Left cardiac atrium (tissue), 4 donors: ENCODE measurements around the gene CDYL2. TPM values are rescaled to one million over a fixed set of nuclear protein-coding genes. Genes with fewer than 3 reads are reported as not detected.

Experiments used
- ATAC-seq, 2 donors: fragments of 200-7000 bp; cut with Tn5 transposase; one replicate each; pipeline ENCODE4 v1.9.1; 2020; ENCODE audit warnings: mild to moderate bottlenecking in 2 of 2, moderate library complexity in 2 of 2
- DNase-seq: peaks from one replicate; pipeline ENCODE4 v3.0.0-alpha.2; 2020
- intact Hi-C, 2 donors: fragments of 100-400 bp; cut with DNase I; formaldehyde crosslinking; loops; one replicate each; pipeline versions ENCODE4 v1.14.1 to v1.15.1; 2022 to 2023
- total RNA-seq, 2 donors: library from RNA; stranded (reverse); fragmentation: NEBNext Ultra II Directional; extraction: Animal tissue kit (Norgen Biotek cat#: 25700); gene quantifications; one replicate each; pipeline ENCODE4 v1.2.1, GENCODE V29; 2021
- donor health status: DM: no; HTN: yes; CAD: no.
- donor health status: DM: no; HTN: yes; CAD: no; lungs with severe emphysema.
- donor health status: DM: yes; HTN: yes; CAD: no.
- donor health status: Dilated cardiomyopathy.

CDYL2 gene
- total RNA-seq, 2 donors from 2014 or later: 6.7 to 7.1 TPM

- DNase-seq (no peak), ATAC-seq (no peak)
- intact Hi-C loops: no loop called here
Observed at GRCh38 chr16:80719573-80719972, 84.8 kb downstream of the CDYL2 start.

DNA sequence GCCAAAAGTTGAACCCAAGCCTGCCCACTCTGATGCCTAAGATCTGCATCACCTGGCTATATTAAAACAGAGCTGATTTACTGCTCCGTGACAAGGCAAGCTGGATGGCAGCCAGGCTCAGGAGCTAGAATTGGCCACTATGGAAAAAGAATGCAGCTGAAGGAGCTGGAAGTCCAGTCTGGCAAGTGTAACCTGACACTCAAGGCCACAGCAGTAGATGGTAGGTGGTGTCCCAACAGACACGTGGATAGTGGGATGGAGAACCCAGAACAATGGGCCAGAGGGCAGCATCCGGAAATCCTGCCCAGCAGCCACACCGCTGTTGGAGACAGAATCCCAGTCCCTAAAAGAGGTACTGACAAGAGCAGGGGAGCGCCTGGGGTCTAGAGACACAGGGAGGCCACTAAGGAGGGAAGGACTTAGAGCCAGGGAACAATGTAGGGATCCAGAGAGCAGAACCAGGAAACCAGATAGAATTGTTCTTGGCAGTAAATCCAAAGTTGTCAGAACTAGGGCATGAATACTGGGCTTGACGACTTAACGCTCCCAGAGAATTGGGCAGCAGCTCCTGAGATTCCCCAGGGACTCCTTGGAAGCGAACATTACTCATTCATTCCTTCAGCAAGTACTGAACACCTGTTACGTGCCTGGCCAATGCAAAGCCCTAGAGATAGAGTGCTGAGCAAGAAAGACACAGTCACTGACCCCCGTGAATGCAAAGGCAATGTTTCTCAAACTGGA is 85.7 kb downstream of the CDYL2 start:
- DNase-seq: no peak
- intact Hi-C loops: no loop called here
- no peak for ATAC-seq

DNA sequence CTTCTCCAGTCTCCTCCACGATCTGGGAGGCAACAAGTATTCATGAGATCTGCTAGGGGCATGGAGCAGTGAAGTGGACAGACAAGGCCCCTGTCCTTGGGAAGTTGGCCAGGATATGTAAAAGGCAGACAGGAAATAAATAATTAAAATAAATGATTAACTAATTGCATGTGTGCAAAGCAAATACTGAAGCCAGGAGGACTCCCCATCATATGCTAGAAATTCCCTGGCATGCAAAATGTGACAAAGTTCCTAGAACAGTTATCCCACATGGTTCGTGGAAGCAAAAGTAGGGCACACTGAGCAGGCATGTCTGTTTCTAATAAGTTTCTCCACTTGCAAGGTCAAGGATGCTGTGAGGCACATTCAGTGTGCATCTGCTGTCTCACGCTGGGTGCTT is 86.8 kb downstream of the CDYL2 start:
- intact Hi-C loops: no loop called here
- ATAC-seq (no peak), DNase-seq (no peak)

DNA sequence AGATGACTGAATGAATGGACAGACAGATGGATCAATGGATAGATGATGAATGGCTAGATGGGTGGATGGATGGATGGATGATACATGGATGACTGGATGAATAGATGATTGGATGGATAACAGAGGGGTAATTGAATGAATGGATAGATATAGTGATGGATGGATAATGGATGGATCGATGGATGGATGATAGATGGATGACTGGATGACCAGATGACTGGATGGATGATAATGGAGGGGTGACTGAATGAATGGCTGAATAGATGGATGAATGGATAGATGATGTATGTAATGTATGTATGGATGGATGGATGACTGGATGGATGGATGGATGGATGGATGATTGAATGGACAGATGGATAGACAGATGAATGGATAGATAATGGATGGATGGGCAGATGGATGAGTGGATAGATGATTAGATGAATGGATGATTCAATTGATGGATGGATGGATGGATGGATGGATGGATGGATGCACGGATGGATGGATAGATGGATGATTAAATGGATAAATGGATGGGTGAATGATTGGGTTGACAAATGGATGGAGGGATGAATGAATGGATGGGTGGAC is 87.7 kb downstream of the CDYL2 start:
- intact Hi-C loops: no loop called here
- no peak for DNase-seq
- ATAC-seq: no peak

GRCh38 chr16:80711406-80711805 is 93.0 kb downstream of the CDYL2 start:
- DNase-seq (no peak), ATAC-seq (no peak)
- intact Hi-C loops: no loop called here

- ATAC-seq: no peak
Observed at GRCh38 chr16:80710918-80711317, 93.5 kb downstream of the CDYL2 start.

DNA sequence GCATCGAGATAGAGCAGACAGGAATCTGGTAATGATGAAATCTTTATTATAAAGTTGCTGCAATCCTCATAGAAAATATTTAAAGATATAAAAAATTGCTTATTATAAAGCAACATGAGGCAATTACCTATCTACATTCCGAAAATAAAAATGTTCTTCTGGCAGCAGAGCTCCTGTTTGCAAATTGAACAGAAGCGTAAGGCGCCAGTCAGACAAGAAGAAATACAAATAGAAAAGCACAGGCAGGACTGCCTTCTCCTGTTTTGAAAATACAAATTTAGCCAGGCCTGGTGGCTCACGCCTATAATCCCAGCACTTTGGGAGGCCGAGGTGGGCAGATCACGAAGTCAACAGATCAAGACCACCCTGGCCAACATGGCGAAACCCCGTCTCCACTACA is 95.6 kb downstream of the CDYL2 start:
- no peak for ATAC-seq

More at GRCh38 chr16:80710918-80711317, 93.5 kb downstream of the CDYL2 start:
- DNase-seq: no peak
- intact Hi-C loops: no loop called here

DNA sequence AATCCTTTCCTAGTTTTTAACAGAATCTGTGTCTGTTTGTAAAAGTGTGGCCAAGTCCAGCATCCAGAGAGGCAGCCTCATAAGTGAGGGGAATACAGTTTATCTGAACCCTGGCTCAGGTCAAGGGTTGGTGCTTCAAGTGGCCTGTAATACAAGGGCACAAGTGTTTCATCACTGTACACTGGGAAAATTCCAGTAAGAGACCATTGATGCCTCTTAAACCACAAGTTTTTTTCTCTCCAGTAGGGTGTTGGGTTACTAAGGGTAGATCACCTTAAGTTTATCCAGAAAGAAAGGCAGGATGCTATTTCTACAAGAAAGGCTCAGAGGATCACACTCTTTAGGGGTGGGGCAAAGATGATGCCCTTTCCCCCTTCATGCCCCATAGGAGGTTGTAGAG is 96.7 kb downstream of the CDYL2 start:
- intact Hi-C loops: no loop called here
- ATAC-seq (no peak), DNase-seq (no peak)

More for the DNA sequence above, 95.6 kb downstream of the CDYL2 start:
- intact Hi-C loops: no loop called here
- no peak for DNase-seq

GRCh38 chr16:80705596-80705995 is 98.8 kb downstream of the CDYL2 start:
- no peak for ATAC-seq
- DNase-seq: no peak
- intact Hi-C loops: no loop called here

DNA sequence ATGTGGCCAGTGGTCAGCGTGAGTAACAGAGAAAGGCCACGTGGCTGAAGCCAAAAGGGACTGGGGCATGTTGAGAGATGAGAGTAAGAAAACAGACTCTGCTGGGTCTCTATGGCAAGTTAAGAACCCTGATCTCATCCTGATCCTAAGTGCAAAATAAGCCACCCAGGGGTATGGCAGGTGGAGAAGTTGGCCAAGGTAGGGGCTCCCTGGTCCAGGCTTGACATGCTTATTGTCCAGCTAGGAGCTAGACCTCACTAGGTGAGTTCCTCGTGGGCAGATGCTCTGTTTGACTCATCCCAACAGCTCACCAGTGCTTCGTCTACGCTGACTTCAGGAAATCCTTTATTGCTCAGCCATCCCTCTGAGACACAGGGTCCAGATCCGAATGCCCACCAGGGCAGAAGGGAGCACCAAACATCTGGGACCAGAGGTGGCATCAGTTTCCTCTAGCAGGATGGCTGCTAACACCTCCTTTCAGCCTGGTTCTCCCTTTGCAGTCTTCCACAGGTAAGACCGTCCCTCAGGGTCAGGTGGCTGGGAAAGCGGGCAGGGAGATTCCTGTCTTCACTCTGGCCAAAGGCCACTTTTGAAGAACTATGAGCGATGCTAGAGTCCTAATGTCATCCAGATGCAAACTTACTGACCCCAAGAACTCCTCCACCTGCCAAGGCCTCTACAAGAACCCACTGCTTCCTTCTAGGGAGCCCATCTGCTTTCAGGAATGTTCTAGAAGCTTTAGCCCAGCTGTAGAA is 99.5 kb downstream of the CDYL2 start:
- DNase-seq: no peak
- intact Hi-C loops: no loop called here
- ATAC-seq: no peak

GRCh38 chr16:80703131-80704071 is 101.0 kb downstream of the CDYL2 start:
- DNase-seq (no peak), ATAC-seq (no peak)
- intact Hi-C loops: no loop called here

- no peak for ATAC-seq
- intact Hi-C loops: no loop called here
- DNase-seq: no peak
Observed at GRCh38 chr16:80702696-80703095, 101.7 kb downstream of the CDYL2 start.

DNA sequence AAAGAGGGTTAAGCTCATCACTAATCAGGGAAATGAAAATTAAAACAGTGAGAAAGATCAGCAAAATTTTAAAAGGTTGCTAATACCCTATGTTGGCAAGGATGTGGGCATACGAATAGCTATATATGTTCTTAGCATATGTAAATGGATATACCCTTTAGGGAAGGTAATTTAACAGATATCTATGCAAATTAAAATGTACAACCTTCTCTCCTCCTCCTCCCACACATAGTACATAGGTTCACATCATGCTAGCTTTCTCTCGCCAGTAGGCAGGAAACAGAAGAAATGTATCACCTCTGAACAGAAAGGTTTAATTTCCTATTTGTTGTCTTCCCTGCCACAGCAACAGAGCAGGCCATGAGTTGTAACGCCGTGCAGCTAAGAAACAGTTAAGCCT is 103.8 kb downstream of the CDYL2 start:
- DNase-seq (no peak), ATAC-seq (no peak)
- intact Hi-C loops: no loop called here

DNA sequence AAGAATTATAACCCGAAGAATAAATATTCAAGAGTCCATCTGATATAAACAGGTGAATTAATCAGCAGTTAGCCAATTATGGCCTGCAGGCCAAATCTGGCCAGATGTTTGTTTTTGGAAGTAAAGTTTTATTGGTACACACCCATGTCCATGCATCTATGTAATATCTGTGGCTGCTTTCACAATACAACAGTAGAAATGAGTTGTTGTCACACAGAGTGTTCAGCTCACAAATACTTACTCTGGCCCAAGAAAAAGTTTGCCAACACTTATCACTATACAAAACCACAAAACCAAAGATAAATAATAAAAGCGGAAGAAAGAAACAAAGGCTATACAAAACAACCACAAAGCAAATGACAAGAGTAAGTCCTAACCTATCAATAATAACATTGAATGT is 109.4 kb downstream of the CDYL2 start:
- ATAC-seq (no peak), DNase-seq (no peak)
- intact Hi-C loops: no loop called here

GRCh38 chr16:80693553-80693952 is 110.8 kb downstream of the CDYL2 start:
- DNase-seq (no peak), ATAC-seq (no peak)
- intact Hi-C loops: no loop called here

- no peak for DNase-seq
- intact Hi-C loops: no loop called here
- ATAC-seq: no peak
Observed at GRCh38 chr16:80692270-80692669, 112.1 kb downstream of the CDYL2 start.

GRCh38 chr16:80691111-80691741 is 113.2 kb downstream of the CDYL2 start:
- DNase-seq: no peak
- ATAC-seq: no peak
- intact Hi-C loops: no loop called here

GRCh38 chr16:80689487-80689886 is 114.9 kb downstream of the CDYL2 start:
- DNase-seq: no peak
- intact Hi-C loops: no loop called here
- no peak for ATAC-seq

GRCh38 chr16:80687606-80688005 is 116.8 kb downstream of the CDYL2 start:
- DNase-seq (no peak), ATAC-seq (no peak)
- intact Hi-C loops: no loop called here
